ENCODE measurements around the gene MRPL37.

DNA sequence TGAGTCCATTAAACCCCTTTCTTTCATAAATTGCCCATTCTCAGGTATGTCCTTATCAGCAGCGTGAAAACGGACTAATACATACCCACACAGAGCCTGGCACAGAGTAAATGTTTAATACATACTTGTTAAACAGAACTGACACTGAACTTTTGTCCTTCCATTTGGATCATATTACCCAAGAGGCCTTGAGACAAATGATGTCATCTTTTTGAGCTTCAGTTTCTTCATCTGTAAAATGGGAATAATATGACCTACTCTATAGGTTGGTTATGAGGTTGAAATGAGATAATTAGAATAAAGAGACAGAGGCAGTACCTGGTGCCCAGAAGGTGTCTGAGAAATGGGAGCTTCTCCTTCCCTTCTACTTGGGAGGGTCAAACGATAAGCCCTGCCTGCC lies 13.9 kb upstream of the MRPL37 start:
- TF ChIP-seq, protein P1, sequence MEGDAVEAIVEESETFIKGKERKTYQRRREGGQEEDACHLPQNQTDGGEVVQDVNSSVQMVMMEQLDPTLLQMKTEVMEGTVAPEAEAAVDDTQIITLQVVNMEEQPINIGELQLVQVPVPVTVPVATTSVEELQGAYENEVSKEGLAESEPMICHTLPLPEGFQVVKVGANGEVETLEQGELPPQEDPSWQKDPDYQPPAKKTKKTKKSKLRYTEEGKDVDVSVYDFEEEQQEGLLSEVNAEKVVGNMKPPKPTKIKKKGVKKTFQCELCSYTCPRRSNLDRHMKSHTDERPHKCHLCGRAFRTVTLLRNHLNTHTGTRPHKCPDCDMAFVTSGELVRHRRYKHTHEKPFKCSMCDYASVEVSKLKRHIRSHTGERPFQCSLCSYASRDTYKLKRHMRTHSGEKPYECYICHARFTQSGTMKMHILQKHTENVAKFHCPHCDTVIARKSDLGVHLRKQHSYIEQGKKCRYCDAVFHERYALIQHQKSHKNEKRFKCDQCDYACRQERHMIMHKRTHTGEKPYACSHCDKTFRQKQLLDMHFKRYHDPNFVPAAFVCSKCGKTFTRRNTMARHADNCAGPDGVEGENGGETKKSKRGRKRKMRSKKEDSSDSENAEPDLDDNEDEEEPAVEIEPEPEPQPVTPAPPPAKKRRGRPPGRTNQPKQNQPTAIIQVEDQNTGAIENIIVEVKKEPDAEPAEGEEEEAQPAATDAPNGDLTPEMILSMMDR (IDR thresholded peaks at IDR 0.05): no peak
- TF ChIP-seq ZFX (IDR thresholded peaks at IDR 0.05; ENCODE audit: borderline replicate concordance): no peak

Measured in 22Rv1 (cell line).